Activated CD4-positive, alpha-beta T cell treated with anti-CD3 and anti-CD28 coated beads, Interleukin-2, Interleukin-6, amounts not matched to agents 100 ng/mL and 50 ng/mL, durations not matched to agents 16 hours and 8 hours (primary cell): ENCODE measurements around the gene RAX.

Experiments
- DNase-seq: peaks from one replicate; pipeline ENCODE4 v3.0.0-alpha.2; 2020

RAX gene

DNA sequence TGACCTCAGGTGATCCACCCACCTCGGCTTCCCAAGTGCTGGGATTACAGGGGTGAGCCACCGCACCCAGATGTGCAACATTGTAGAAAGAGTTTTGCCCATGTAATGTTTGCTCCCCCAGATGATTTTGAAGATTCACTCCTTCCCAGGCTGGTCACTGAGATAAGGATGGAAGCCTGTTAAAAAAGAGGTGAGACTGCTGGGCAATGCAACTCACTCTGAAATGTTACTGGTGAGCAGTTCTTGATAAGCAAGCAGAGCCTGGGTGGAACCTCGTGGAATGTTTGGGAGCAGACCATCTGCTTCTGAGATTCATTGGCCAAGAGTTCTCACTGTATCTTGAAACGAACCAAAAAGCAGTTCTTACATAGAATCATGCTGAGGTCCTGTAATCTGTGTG lies 33.6 kb downstream of the RAX start:
- no peak for DNase-seq

GRCh38 chr18:59238385-59238784 lies 34.9 kb downstream of the RAX start:
- DNase-seq = no peak

- no peak for DNase-seq
These were observed 40.2 kb downstream of the RAX start for GRCh38 chr18:59233017-59233410.

DNA sequence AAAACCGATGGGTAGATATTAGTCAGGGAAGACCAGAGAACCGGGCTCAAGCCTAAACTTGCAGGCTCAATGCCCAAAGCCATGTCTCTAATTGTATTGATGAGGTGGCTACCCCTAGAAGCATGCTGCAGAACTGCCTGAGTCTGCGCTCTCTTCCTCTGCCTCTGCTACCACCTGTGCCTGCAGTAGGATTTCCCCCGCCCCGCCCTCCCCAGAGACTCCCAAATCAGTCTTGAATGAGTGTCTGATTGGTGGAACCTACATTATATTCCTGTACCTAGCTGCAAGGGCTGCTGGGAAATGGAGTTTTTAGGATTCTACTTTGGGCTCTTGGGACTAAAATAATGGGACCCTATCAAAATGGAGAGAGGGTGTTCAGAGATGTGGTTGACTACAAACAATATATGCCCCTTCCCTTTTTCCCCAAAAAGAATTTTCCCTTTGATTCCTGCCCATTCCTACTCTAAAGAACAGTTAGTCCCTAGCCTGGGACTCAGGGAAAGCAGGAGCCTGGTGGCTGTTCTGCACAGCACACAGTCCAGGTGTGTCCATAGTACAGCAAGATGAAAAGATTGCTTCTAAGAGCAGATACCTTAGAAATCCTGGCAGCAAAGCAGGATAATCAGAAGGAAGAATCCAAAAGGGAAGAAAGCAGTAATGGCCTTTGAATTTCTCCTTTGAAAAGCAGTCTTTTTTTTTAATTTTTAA lies 40.8 kb downstream of the RAX start:
- no peak for DNase-seq

DNA sequence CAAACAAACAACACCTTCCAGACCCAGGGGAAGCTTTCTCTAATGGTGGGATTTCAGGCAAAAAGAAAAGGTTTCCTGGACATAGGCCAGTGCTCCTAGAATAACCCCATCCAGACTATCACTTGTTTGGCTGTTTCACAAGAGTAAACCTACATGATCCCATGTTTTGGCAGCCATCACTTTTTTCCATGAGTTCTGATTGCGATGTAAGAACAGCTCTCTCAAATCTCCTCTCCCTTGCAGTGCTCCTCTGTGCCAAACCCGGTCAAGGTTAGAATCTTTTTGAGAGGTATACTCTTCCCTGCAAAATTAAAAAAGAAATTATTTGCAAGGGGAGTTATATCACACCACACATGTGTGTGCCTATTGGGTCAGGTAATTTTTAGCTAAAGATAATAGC lies 41.4 kb downstream of the RAX start:
- DNase-seq = no peak

DNA sequence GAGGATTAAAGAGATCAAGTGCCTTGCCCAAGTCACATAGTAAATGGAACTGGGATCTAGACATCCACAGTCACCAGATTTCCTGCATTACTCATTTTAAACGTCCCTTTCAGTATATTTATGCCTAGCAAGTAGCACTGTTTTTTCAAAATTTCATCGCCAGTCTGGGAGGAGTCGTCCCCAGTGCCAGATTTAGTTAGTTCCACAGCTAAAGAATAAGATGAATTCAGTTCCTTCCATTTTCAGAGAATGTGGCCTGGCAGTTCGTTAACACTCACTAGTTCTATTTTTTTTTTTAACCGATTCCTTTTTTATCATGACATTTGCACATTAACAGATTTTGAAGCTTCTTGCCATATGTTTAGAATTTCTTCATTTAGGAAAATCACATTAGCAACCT lies 42.1 kb downstream of the RAX start:
- DNase-seq = no peak

DNA sequence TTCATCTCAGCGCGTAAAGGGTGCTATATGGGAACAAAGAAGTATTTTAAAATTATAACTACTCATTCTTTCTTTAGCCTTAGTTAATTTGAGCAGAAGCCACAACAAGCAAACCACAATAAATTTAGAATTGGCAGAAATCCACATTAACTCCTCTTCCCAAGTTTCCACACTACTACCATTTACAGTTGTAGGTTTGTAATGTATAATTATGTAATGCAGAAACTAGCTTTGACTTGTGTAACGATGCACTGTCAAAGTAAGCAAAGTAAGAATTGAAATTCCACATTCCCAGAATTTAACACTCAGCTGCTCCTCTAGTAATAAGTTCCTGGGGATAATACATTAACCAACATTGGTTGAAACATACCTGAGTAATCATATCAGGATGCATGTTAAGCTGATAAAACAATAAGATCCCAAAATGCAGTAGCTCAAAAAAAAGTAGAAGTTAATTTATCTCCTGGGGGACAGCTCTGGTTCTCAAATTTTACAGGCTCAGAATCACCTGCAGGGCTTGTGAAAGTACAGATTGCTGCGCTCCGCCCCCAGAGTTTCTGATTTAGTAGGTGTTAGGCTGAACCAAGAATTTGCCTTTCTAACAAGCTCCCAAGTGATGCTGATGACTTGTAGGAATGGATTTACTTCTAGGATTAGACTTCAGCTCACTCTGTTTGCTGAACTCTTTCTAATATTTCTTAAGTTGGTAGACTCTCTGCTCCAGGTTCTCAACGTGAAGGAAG lies 43.4 kb downstream of the RAX start:
- peak; percentile 12 for DNase-seq

GRCh38 chr18:59229191-59229590 lies 44.1 kb downstream of the RAX start:
- no peak for DNase-seq

- DNase-seq = no peak
These were observed 44.9 kb downstream of the RAX start for GRCh38 chr18:59228351-59228750.

- no peak for DNase-seq
These were observed 50.9 kb downstream of the RAX start for GRCh38 chr18:59222341-59222740.

GRCh38 chr18:59220784-59221765 lies 52.2 kb downstream of the RAX start:
- no peak for DNase-seq

- no peak for DNase-seq
These were observed 53.0 kb downstream of the RAX start for GRCh38 chr18:59220164-59220783.

GRCh38 chr18:59219672-59220163 lies 53.5 kb downstream of the RAX start, which contains the start of gene GRP:
GRP (plus strand) TSS chr18:59220158; CDS start chr18:59220266, 108 bp downstream.
- no peak for DNase-seq

- DNase-seq = no peak
These were observed 55.2 kb downstream of the RAX start for GRCh38 chr18:59218018-59218417.
